A549 (cell line): ENCODE results near the gene MLNR.

Source experiments
- CEBPB ChIP-seq, 2 experiments: fragments of >200 bp in 1 of 2; sonication (Bioruptor Twin) in 1 of 2; formaldehyde crosslinking in 1 of 2; IDR thresholded peaks; 2 replicates each; pipeline ENCODE4 v1.6.1; 2012 to 2016
- CTCF ChIP-seq: fragments of >200 bp; sonication (Bioruptor Twin); formaldehyde crosslinking; IDR thresholded peaks from 3 replicates; pipeline ENCODE4 v1.5.1; 2016
- MAFK ChIP-seq: fragments of 450-650 bp; IDR thresholded peaks from 2 replicates; pipeline ENCODE4 v1.6.1; 2014; ENCODE audit not compliant: partially characterized antibody
- MAZ ChIP-seq: fragments of 150-350 bp; IDR thresholded peaks from 2 replicates; pipeline ENCODE4 v1.6.1; 2014; ENCODE audit warnings: antibody characterized with exemption, low read depth, low read length, borderline replicate concordance
- POLR2A ChIP-seq: IDR thresholded peaks from 2 replicates; pipeline ENCODE4 v1.6.1; 2012; ENCODE audit warnings: mild to moderate bottlenecking, low read length
- USF2 ChIP-seq: fragments of 450-650 bp; IDR thresholded peaks from 2 replicates; pipeline ENCODE4 v1.6.1; 2014; ENCODE audit warnings: antibody characterized with exemption

GRCh38 chr13:49221590-49221965, 1.4 kb downstream of the MLNR start:
- TF ChIP-seq CTCF (no peak), CEBPB (IDR thresholded peaks at IDR 0.05) (no peak), MAFK (no peak), POLR2A (no peak), USF2 (no peak), MAZ (no peak)
